Activated CD8-positive, alpha-beta memory T cell treated with anti-CD3 and anti-CD28 coated beads for 48 hours (primary cell): ENCODE results near the gene HLF.

ENCODE experiments used
- DNase-seq, 3 experiments: peaks; one replicate each; pipeline ENCODE4 v3.0.0-alpha.2; 2020; ENCODE audit warnings: low read depth in 2 of 3, low spot score in 2 of 3

HLF gene

GRCh38 chr17:55274355-55275255 is 9.8 kb downstream of the HLF start:
- no peak for DNase-seq

DNA sequence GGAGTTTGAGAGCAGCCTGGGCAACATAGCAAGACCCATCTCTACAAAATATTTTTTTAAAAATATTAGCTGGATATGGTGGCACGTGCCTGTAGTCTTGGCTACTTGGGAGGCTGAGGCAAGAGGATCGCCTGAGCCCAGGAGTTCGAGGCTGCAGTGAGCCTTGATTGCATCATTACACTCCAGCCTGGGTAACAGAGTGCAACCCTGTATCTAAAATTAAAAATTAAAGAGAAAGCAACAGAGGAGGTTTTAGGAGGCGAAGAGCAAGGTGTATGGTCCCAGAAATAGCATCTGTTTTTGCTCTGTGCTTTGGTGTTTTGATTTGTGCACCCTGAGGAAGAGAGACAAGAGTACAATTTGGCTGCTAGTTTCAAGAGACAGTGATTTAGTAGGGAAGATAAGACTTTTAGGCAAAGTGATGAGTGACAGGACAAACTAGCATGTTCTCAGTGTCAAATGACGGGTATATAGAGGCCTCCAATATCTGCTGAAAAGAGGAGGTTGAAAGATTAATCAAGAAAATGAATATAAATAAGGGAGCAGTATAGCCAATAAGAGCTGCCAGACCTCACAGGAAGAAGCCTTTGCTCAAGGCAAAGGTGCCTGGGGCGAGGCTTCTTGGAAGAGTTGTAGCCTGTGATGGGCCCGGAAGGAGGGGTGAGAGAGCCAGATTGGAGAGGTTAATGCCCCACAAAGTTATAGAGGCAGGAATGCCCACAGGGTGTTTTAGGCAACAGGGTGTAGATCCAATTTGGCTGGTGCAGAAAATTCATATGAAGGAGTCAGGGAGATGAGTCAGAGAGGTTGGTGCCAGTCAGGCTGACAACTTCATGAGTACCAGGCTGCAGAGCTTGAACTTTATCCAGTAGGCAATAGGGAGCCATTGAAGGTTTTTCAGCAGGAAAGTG is 11.4 kb downstream of the HLF start:
- no peak for DNase-seq

DNA sequence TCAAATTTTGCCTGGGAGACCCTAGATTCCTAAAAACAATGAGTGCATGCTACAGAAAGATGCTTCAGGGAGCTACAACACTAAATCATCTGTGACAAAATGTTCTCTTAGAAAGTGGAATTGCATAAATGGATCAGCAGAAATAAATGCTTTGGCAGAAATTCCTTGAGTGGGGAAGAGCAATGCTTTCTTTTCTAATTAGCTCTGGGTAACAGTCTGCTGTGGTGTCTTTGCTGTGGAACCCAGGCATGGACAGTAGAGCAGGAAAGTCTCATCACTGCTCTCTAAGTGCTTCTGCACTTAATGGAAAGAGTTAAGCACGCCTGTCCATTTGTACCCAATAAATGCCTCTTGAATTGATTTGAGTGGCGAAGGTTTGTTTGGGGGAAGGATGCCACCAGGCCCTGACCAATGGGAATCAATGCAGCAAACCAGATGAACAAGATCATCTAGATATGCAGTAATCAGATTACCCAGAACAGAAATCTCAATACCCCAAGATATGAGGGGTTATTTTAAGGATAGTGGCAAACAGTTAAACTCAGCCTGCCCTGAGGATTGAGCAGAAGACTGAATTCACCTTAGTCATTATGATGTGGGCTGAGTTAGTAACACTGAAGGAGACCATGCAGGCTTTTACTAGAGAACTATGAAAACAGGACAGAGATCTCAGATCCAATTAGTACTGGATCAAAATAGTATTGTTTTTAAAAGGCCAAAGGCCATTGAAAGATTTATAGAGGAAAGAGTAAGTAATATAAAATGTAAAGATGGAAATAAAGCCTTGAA is 13.6 kb downstream of the HLF start:
- no peak for DNase-seq

DNA sequence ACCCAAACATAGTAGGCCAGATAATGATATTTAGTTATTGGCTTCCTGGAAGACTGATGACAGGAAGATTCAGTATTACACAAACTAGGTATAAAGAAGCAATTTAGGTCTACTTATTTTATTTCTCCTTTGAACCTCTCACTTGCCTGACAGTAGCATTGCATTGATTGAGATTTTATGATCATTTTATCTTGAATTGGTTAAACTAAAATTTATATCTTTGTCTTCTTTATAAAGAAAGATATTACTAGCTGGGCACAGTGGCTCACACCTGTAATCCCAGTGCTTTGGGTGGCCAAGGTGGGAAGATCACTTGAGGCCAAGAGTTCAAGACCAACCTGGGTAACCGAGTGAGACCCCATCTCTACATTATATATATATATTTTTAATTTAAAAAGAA is 14.4 kb downstream of the HLF start:
- no peak for DNase-seq

- no peak for DNase-seq
These were observed 15.0 kb downstream of the HLF start for GRCh38 chr17:55279788-55280187.

DNA sequence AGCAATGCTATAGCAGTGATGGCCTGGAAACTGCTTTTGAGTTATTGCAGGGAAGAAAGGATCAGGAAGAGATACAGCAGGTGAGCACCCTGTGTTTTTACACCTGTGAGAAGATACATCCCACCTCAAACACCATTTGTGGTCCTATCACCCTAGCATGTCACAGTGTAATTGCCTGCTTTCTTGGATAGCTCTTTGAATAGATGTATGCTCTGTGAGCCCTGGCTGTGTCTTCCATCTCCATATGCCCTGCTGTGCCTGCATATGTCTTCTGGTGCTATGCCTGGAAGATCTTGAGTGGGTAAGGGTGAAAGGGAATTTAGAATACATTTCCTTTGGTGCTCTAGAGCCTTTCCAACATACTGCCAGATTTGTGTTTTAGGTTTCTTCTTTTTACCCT is 15.5 kb downstream of the HLF start:
- DNase-seq = no peak

DNA sequence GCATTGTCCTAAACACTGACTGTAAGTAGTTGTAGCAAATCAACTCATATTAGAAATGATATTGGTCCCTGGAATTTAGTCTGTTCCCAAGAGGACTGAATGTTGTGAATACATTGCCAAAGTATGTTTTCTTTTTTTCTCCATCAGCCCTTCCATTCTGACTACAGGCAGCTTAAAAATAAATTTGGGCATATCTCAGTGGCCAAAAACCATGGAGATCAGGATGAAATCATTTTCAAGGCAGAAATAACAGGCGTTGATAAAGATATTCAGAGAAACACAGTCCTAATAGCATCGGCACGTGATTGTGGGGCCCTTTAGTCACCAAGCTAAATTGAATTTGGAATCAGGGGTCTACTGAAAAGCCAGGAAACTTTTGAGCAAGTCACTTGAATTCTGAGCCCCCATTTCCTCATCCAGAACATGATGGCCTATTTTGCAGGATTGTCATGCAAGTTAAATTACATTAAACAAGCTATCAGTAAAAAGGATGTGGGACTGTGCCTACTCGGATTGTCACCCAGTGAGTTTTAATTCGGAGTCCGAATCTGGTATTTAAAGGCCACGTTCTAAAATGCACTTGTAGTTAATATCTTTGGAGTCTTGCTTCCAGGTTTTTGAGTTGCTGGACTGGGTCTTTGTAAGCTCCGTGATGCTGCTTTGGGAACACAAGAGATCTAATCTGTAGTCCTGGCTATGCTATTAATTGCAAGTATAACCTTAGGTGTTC is 17.1 kb downstream of the HLF start:
- DNase-seq = no peak

- no peak for DNase-seq
These were observed 17.6 kb downstream of the HLF start for GRCh38 chr17:55282379-55282702.

GRCh38 chr17:55282741-55283140 is 18.0 kb downstream of the HLF start:
- DNase-seq = no peak

- DNase-seq = no peak
These were observed 18.7 kb downstream of the HLF start for GRCh38 chr17:55283256-55283965.

DNA sequence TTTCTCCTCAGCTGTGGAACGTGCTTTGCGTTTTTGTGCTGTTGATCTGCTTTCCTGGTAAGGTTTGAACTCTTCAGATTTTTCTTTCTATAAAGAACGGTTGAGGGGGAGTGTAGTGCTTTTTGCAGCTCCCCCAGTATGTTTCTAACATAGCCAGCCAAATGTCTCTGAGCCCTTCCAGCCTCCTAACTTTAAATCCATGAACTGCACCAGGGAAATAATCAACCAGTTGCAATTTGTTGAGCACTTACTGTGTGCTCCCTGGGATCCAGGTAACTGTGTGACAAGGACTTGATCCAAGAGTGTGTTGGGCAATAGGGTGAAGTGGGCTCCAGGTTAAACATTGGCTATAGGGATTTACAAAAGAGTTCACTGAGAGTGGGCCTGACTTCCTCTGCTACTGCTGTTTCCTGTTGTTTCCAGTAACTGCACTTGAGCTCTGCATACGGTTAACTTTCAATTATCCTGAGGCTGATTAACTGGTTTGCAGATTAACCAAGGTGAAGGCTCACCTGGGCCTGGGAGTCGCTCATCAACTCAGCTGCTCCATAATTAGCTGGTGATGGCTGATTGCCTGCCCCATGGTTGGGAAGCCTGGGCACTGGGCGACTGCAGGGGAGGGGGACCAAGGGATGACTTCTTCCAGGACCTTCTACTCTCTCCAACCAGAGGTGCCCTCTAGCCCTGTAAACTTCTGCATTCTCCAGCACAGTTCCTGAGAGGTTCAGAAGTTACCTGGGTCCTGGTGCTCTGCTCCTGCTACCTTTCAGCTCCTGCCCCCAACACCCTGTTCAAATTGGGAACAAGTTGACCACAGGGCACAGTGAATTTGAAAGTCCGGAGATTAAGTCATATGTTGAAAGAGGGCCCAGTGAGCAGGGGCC is 19.5 kb downstream of the HLF start:
- no peak for DNase-seq

DNA sequence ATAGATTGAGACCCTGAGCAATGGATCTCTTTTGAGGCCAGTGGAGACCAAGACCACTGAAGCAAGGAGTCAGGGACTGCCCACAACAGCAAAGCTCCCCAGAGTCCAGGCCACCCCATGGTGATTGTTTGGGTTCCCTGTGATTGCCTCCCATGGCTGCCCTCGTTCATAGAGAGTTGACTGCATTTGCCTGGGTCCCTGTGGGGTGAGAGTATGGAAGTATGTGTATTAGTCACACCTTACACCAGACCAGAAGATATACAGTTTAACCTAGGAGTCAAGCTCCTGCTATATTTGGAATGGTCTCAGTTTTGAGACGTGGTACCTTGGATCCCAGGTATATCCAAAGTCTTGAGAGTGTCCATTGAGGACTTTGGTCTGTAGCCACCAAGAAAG is 20.2 kb downstream of the HLF start:
- DNase-seq = no peak

GRCh38 chr17:55285340-55286301 is 20.9 kb downstream of the HLF start:
- no peak for DNase-seq

DNA sequence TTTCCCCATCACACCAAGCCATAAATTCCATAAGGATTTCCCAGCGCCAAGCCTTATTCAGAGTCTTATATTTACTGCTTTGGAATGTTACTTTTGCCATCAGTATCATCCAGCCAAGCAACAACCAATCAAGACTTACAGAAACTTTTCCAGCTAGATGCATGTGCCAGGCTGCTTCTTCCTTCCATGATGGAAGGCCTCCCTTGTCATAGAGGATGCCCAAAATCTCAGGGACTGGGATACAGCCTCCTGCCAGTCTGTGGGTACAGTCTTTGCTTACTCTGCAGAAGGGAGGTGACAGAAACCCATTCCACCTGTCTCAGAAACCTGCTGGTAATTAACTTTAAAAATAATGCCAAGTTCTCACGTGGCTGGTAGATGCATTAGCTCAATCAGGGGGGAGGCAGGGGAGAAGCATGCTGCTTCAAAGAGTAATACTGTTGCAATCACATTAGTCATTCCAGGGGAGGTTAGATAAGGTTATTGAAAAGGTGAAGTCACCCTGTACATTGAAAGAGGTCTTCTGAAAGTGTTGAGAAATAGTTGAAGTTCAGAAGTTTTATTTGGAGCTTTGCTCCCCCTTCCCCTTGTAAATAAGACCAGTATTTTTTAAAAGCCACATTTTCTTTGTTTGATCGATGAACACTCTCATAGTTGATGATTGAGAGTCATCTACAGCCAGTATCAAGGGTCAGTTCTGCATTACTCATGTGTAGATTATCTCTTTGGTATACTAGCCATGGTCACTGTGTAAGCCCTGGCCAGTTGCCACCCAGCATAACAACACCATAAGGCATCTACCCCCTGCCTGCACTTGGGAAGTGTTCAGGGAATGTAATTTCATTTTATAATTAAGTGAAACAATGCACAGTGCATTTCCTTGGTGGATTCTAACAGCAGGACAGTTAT is 22.2 kb downstream of the HLF start:
- DNase-seq = no peak

DNA sequence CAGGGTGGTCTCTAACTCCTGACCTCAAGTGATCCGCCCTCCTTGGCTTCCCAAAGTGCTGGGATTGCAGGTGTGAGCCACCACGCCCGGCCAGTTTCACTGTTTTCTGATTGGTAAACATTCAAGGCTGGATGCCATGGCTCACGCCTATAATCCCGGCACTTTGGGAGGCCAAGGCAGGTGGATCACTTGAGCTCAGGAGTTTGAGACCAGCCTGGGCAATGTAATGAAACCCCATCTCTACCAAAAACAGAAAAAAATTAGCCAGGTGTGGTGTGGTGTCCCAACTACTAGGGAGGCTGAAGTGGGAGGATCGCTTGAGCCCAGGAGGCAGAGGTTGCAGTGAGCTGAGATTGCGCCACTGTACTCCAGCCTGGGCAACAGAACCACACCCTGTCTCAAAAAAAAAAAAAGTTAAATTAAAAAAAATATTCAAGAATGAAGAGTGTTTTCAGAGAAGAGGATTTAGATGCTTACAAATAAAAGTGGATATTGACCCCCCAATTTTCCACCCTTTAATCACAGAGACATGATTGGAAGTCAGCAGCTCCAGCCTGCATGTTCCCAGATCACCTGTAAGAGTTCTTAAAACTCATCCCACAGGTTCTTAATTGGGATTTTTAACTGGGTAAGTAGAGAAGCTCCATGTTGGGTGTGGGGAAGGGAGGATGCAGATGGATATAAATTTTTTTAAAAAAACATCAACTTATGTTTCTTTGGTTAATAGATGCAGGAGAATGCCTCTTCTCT is 23.8 kb downstream of the HLF start:
- no peak for DNase-seq

DNA sequence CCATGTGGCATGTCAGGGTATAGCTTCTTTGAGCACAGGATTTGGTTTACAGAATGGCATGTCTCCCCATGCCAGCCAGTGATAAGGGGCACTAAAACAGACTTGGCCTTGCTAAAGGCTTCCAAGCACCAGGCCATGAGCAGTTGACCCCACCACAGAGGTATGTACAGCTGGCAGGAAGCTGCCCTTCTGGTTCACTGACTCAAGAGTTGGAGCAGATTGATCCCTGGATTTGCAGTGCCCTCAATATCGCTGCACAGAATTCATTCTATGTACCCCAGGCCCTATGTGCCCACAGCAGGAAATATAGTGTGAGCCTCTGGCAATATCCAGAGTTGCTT is 24.3 kb downstream of the HLF start:
- no peak for DNase-seq
